Measurements from ENCODE around the gene C1QTNF12. TPM values are rescaled to one million over a fixed set of nuclear protein-coding genes. Genes with fewer than 3 reads are reported as not detected.

The C1QTNF12 gene
- total and polyA plus RNA-seq, 2 donors (not counting 3 experiments of a cell fraction or from before 2014, with no cell fraction given): 1.0 to 1.9 TPM

- intact Hi-C loops (cut with micrococcal nuclease) (no loop called here), dilution Hi-C loops (cut with MboI; ENCODE audit: extremely low pct_ligation_motif_present, low sequenced_read_pairs) (no loop called here)
- POLR2A ChIA-PET: no interaction called here
- Histone ChIP-seq H3K4me1 (ENCODE audit: control insufficient read depth, extremely low read depth, insufficient read depth, low read length) (no peaks in the 10 kb centered on the region), H3K9ac (replicated peaks; ENCODE audit: extremely low read depth, insufficient read depth, low read length) (no peak overlapping the region), H4K20me1 (replicated peaks; ENCODE audit: control insufficient read depth, extremely low read depth, insufficient read depth, low read length) (no peaks in the 10 kb centered on the region), H3K27ac (ENCODE audit: insufficient read depth, low read depth, low read length) (no peak overlapping the region), H3K27me3 (ENCODE audit: control insufficient read depth in 2 of 2, insufficient read depth in 2 of 2, low read length in 2 of 2) (peaks cover 0 to 5% of the 10 kb centered on the region in 2 experiments), H3K79me2 (ENCODE audit: control insufficient read depth, insufficient read depth, low read length) (no peaks in the 10 kb centered on the region), H3K9me3 (replicated peaks; ENCODE audit: control insufficient read depth, insufficient read depth, low read length) (no peaks in the 10 kb centered on the region), H2AFZ (ENCODE audit: low read depth, low read length) (no peak overlapping the region), H3K36me3 (ENCODE audit: control insufficient read depth in 2 of 2, extremely low read depth in 1 of 2, insufficient read depth in 2 of 2, low read length in 2 of 2) (no peaks in the 10 kb centered on the region), H3K4me3 (replicated peaks in 1 of 3; ENCODE audit: insufficient read depth in 1 of 3, low read depth in 1 of 3, low read length in 3 of 3) (no peak overlapping the region), H3K4me2 (ENCODE audit: insufficient read depth, low read length) (no peak overlapping the region), H3K9me1 (replicated peaks; ENCODE audit: control insufficient read depth, extremely low read depth, insufficient read depth, low read length) (no peaks in the 10 kb centered on the region)
- FAIRE-seq (no peak), DNase-seq (ENCODE audit: low read depth, low spot score) (no peak)
- TF ChIP-seq POLR2A (IDR thresholded peaks at IDR 0.05; ENCODE audit: low read depth, low read length) (no peak), JUN (IDR thresholded peaks at IDR 0.05; ENCODE audit: borderline replicate concordance, insufficient read depth, insufficient read length, low read depth) (no peak), MAX (IDR thresholded peaks at IDR 0.05; ENCODE audit: insufficient read depth, insufficient read length) (no peak), GATA2 (IDR thresholded peaks at IDR 0.05; ENCODE audit: insufficient read depth, insufficient read length, low read depth, low read length) (no peak), MYC (IDR thresholded peaks at IDR 0.05; ENCODE audit: low read depth, low read length) (no peak), POLR2AphosphoS5 (IDR thresholded peaks at IDR 0.05; ENCODE audit: insufficient read depth, low read depth, low read length) (no peak), CTCF (IDR thresholded peaks at IDR 0.05; ENCODE audit: extremely low read depth in 1 of 2, insufficient read depth in 1 of 2, low read depth in 1 of 2, low read length in 2 of 2) (no peak), FOS (IDR thresholded peaks at IDR 0.05; ENCODE audit: borderline replicate concordance, insufficient read depth, low read length) (no peak), EZH2 (IDR thresholded peaks at IDR 0.05; ENCODE audit: borderline replicate concordance, low read depth, low read length, severe bottlenecking) (no peak)
- BruUV-seq (replicated peaks): no TSS peak
- CTCF ChIA-PET: interaction anchor here (1.2 kb wide), 1 partner anchor 50 kb away, joined by 3 read pairs; no protein-coding TSS in a partner anchor
These were observed 4.8 kb downstream of the C1QTNF12 start for GRCh38 chr1:1241588-1242219.
